A375 (cell line): ENCODE measurements around the gene SHISA4. TPM values are rescaled to one million over a fixed set of nuclear protein-coding genes. Genes with fewer than 3 reads are reported as not detected.

Source experiments
- small RNA-seq: library from RNA; depleted of rRNA; stranded (forward); fragments of <200 nt; gene quantifications from one replicate; pipeline ENCODE3, GENCODE V24; 2014
- total RNA-seq: library from RNA; depleted of rRNA; stranded (reverse); fragments of >200 nt; shearing (Covaris generic); gene quantifications from 2 replicates; pipeline ENCODE4 v1.2.3, GENCODE V29; 2014; rRNA removed

Gene SHISA4, protein sequence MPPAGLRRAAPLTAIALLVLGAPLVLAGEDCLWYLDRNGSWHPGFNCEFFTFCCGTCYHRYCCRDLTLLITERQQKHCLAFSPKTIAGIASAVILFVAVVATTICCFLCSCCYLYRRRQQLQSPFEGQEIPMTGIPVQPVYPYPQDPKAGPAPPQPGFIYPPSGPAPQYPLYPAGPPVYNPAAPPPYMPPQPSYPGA
- total RNA-seq = 36.1 and 49.3 TPM in 2 replicates

GRCh38 chr1:201888282-201889089 is at the start of gene SHISA4:
Gene SHISA4 (plus strand): TSS chr1:201888898. CDS start chr1:201888995, 97 bp downstream.

Small RNA genes lying within 50 kb of the gene (small RNA-seq; reads per million reads assigned to genes)
- gene MIR6739 = not detected

Other genes with a start within 250 kb of the SHISA4 start
- 47.7 and 50.6 TPM in 2 replicates for gene IPO9, start 59.7 kb upstream of the SHISA4 start, total RNA-seq
- gene LMOD1, start 57.6 kb downstream of the SHISA4 start, total RNA-seq = 0.19 TPM in 1 of 2 replicates, not detected in the other
- gene TIMM17A, start 66.6 kb downstream of the SHISA4 start, total RNA-seq = 60.7 and 71.3 TPM in 2 replicates
- 91.6 and 98.5 TPM in 2 replicates for gene RNPEP, start 93.8 kb downstream of the SHISA4 start, total RNA-seq
- gene ELF3, start 121.7 kb downstream of the SHISA4 start, total RNA-seq = 1.1 and 1.7 TPM in 2 replicates
- gene GPR37L1, start 234.0 kb downstream of the SHISA4 start, total RNA-seq = not detected in 2 replicates